Activated CD4-positive, alpha-beta T cell treated with anti-CD3 and anti-CD28 coated beads, Interleukin-2, amount 10 ng/mL, durations not matched to agents 7 days and 5 days (primary cell): ENCODE data around the gene GAREM1. TPM values are rescaled to one million over a fixed set of nuclear protein-coding genes. Genes with fewer than 3 reads are reported as not detected.

Experiments
- CTCF ChIA-PET: fragments of 350-600 bp; sonication (Branson Sonifier 250); formaldehyde crosslinking; loops from one replicate; lab custom pipeline; 2021; ENCODE audit warnings: antibody characterized with exemption; lab: Charles Lee
- POLR2A ChIA-PET: fragments of 350-600 bp; sonication (Branson Sonifier 250); formaldehyde crosslinking; loops from one replicate; lab custom pipeline; 2021; ENCODE audit warnings: antibody characterized with exemption; lab: Charles Lee
- DNase-seq: peaks from one replicate; pipeline ENCODE4 v3.0.0-alpha.2; 2020
- H3K27ac Mint-ChIP-seq: one replicate; pipeline ENCODE4 v1.8.0; 2021; ENCODE audit warnings: mild to moderate bottlenecking, moderate library complexity, mixed read lengths
- H3K27me3 Mint-ChIP-seq: one replicate; pipeline ENCODE4 v1.8.0; 2021; ENCODE audit warnings: mixed read lengths
- H3K36me3 Mint-ChIP-seq: one replicate; pipeline ENCODE4 v1.8.0; 2021; ENCODE audit warnings: low read depth, mixed read lengths
- H3K4me1 Mint-ChIP-seq: one replicate; pipeline ENCODE4 v1.8.0; 2021; ENCODE audit warnings: mixed read lengths
- H3K4me3 Mint-ChIP-seq: one replicate; pipeline ENCODE4 v1.8.0; 2021; ENCODE audit warnings: mild to moderate bottlenecking, moderate library complexity, mixed read lengths
- H3K9me3 Mint-ChIP-seq: one replicate; pipeline ENCODE4 v1.8.0; 2021; ENCODE audit warnings: mixed read lengths
- total RNA-seq, 2 experiments: library from RNA; stranded (reverse); gene quantifications; one replicate each; pipeline ENCODE4 v1.2.3, GENCODE V29; 2021

The GAREM1 gene
- total RNA-seq, 2 experiments from 2014 or later = not detected

DNA sequence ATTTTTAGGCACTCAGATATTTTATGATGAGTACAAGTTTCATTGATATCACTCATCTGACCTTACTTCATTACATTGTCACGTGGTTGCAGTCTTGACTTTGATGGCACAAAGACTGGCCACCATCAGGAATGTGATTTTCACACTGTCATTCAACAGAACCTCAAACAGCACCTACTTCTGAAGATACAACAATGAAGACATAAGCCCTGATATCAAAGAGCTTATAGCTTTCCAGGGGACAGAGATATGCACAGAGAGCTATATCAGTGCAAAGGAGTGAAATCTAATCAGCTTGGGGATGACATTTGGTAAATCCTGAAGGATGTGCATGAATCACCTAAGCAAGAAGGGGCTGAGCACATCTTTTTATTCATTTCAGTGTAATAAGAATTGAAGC lies 208.6 kb downstream of the GAREM1 start:
- no peaks in the 10 kb centered on the region for H3K9me3 Mint-ChIP-seq
- H3K27ac Mint-ChIP-seq = no peak overlapping the region
- H3K27me3 Mint-ChIP-seq = peaks cover 23% of the 10 kb centered on the region
- ChIA-PET POLR2A (no interaction called here), CTCF (interaction anchor here (1.0 kb wide), 1 partner anchor 294 kb away, joined by 3 read pairs; no protein-coding TSS in a partner anchor)
- H3K4me3 Mint-ChIP-seq = no peak overlapping the region
- no peaks in the 10 kb centered on the region for H3K4me1 Mint-ChIP-seq
- no peak for DNase-seq
- no peaks in the 10 kb centered on the region for H3K36me3 Mint-ChIP-seq

DNA sequence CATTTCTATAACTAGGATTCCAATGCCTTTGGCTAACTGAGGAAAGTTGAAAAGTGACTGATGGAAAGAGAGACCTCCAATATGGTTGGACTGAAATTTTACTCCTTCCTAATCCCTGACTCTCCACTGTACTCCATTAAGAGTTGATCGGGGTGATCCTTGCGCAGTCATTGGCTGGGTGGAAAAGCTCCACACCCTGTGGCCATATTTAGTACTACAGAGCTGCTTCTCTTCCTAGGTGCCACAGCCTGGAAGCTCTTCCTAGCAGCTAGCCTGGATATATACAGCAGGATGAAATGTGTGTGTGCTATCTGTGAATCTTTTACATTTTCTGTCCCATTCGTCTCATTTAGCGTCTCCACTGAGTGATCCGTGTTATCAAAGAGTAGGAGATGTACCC lies 209.7 kb downstream of the GAREM1 start:
- Mint-ChIP-seq H3K27me3 (peaks cover 25% of the 10 kb centered on the region), H3K4me1 (no peaks in the 10 kb centered on the region), H3K36me3 (no peaks in the 10 kb centered on the region), H3K27ac (no peak overlapping the region), H3K9me3 (no peaks in the 10 kb centered on the region), H3K4me3 (no peak overlapping the region)
- DNase-seq = no peak
- POLR2A ChIA-PET = no interaction called here
- CTCF ChIA-PET = interaction anchor here (0.6 to 1.7 kb wide), 2 partner anchors 11 to 118 kb away, joined by 3 read pairs; no protein-coding TSS in a partner anchor

DNA sequence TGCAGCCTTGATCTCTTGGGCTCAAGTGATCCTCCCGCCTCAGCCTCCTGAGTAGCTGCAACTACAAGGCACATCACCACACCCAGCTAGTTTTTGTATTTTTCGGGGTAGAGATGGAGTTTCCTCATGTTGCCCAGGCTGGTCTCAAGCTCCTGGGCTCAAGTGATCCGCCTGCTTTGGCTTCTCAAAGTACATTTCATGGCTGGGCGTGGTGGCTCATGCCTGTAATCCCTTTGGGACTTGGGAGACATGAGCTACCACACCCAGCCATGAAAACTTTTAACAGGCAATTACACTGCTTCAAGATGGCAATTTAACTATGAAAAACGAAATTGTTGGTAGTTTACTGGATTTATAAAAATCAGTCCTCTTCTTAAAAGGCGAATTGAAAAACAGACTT lies 211.1 kb downstream of the GAREM1 start:
- Mint-ChIP-seq H3K36me3 (no peaks in the 10 kb centered on the region), H3K9me3 (no peaks in the 10 kb centered on the region), H3K27ac (no peak overlapping the region), H3K4me1 (no peaks in the 10 kb centered on the region), H3K27me3 (peaks cover 22% of the 10 kb centered on the region), H3K4me3 (no peak overlapping the region)
- ChIA-PET CTCF (interaction anchor here (0.6 to 0.7 kb wide), 2 partner anchors 73 to 547 kb away, joined by 3 read pairs; no protein-coding TSS in a partner anchor), POLR2A (no interaction called here)
- DNase-seq = no peak

DNA sequence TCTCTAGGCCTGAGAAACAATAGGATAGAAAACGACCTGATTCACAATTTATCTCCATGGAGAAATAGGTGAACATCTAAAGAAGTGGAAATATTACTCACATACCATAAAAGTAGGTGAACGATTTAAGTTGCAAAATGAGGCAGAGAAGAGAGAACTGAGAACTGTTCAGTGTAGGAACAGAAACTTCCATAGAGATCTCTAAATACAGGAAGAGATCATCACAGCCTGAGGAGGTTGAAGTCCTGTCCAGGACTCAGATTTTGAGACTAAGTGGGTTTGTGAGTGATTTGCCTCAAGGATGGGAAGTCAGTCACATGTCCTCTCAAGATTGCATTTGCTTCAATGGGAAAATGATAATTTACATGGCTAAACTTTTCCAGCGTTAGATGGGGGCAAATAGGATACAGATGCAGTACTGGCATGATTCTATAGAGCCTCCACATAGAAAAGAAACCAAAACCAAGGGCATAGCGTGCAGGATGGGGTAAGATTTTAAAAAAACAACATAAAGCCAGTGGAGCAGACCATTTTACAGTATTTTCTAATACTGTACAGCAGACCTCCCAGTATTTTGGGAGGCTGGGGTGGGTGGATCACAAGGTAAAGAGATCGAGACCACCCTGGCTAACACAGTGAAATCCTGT lies 212.0 kb downstream of the GAREM1 start:
- no peak for DNase-seq
- Mint-ChIP-seq H3K27me3 (peaks cover 22% of the 10 kb centered on the region), H3K27ac (no peak overlapping the region), H3K4me3 (no peak overlapping the region), H3K36me3 (no peaks in the 10 kb centered on the region), H3K9me3 (no peaks in the 10 kb centered on the region), H3K4me1 (no peaks in the 10 kb centered on the region)
- ChIA-PET CTCF (interaction anchor here (0.6 kb wide), 1 partner anchor 547 kb away, joined by 3 read pairs; no protein-coding TSS in a partner anchor), POLR2A (no interaction called here)

DNA sequence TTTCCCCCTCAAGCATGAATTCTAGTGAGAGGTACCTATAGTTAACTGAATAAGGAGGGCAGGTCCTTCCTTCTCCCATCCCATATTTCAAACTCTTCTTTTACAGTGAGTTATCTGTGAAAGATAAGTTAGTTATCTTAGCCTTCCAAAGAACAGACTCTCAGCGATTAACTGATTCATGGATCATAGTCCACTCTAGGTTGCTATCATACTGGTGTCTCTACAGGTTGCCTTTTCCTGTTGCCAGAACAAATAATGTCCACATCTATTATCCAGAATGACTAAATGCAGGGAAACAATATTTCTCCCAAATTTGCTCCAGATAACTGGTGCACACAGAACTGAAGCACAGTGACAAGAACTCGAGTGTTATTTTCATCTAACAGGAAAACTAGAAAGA lies 212.5 kb downstream of the GAREM1 start:
- Mint-ChIP-seq H3K36me3 (no peaks in the 10 kb centered on the region), H3K4me1 (no peaks in the 10 kb centered on the region), H3K27ac (no peak overlapping the region), H3K4me3 (no peak overlapping the region), H3K9me3 (no peaks in the 10 kb centered on the region), H3K27me3 (peaks cover 20% of the 10 kb centered on the region)
- DNase-seq = no peak
- POLR2A ChIA-PET = no interaction called here
- CTCF ChIA-PET = no interaction called here

DNA sequence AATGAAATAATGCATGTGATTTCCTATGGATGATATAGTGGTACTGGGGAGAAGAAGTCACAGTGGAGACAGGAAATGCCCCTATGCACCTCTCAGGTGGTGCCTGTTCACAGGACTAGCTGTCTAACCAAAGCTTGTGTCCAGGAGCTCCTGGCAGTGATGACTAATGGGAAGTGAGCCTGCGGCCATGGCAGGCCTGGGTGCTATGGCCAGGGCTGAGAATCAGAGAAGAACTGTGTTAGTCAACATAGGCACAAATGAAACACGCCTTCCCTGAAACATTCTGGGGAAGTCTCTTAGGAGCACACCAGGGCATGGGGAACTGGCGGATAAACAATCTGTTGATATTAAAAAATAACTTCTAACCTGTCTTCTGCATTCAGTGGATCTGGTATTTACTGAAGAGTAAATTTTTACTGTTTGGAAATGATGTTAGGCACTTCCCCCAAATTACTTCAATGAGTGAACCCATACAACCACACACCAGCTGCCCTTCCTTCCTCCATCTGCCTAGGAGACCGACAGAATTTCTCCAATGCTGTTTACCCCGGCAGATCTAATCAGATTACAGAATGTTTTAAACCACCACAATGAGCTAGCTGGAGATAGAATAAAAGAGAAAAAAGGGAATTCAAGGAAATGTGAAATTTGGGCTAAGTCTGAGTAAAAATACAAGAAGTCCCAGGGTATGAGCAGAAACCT lies 213.4 kb downstream of the GAREM1 start:
- CTCF ChIA-PET = interaction anchor here (0.6 kb wide), 1 partner anchor 70 kb away, joined by 5 read pairs; no protein-coding TSS in a partner anchor
- H3K4me1 Mint-ChIP-seq = no peaks in the 10 kb centered on the region

DNA sequence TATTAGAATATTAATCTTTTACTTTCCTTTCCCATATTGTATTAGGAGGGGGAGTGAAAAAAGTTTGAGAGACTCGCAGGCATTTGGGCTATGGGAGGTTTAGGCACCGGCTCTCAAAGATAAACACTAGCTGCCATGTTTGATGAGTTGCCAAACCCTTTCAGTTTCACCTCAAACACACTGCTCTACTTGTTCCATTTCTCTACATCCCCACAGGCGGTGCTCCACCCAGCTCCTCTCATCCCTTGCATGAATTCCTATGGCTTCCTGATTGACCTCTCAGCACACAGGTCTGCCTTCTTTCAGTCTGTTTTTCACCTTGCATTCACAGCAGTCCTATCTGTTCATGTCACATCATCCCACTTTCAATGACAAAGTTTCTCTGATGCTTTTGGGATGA lies 215.1 kb downstream of the GAREM1 start:
- DNase-seq = no peak
- H3K36me3 Mint-ChIP-seq = no peaks in the 10 kb centered on the region
- no peaks in the 10 kb centered on the region for H3K9me3 Mint-ChIP-seq
- ChIA-PET POLR2A (no interaction called here), CTCF (no interaction called here)
- no peak overlapping the region for H3K4me3 Mint-ChIP-seq
- H3K27ac Mint-ChIP-seq = no peak overlapping the region
- peaks cover 13% of the 10 kb centered on the region for H3K27me3 Mint-ChIP-seq
- H3K4me1 Mint-ChIP-seq = no peaks in the 10 kb centered on the region

More for the DNA sequence above, 213.4 kb downstream of the GAREM1 start:
- no peak for DNase-seq
- Mint-ChIP-seq H3K27me3 (peaks cover 20% of the 10 kb centered on the region), H3K4me3 (no peak overlapping the region), H3K9me3 (no peaks in the 10 kb centered on the region), H3K27ac (no peak overlapping the region), H3K36me3 (no peaks in the 10 kb centered on the region)
- POLR2A ChIA-PET = no interaction called here

DNA sequence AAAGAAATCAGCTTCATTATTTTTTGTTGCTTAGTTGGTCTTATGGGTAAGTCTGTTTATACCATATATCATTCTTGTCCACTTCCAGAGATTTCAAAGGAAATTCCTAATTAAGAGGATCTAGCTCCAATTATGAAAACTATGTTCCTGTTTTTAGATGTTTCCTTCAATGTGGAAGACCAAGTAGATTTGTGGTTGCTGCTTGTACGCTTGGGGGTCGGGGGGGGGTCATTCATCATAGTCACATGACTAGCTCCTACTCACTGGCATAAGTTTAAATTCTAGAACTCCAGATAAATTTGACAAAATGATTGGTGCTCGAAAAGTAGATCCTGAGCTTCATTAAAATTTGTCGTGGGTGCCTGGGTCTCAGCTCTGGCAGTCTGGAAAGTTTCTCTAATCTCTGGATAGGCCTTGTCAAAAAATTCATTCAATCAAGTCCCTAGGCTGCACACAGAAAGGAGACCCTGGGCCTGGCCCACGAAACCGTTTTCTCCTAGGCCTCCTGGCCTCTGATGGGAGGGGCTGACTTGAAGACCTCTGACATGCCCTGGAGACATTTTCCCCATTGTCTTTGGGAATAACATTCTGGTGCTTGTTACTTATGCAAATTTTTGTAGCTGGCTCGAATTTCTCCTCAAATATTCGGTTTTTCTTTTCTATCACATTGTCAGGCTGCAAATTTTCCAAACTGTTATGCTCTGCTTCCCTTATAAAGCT lies 218.4 kb downstream of the GAREM1 start:
- Mint-ChIP-seq H3K4me1 (no peaks in the 10 kb centered on the region), H3K27me3 (peaks cover 18% of the 10 kb centered on the region), H3K4me3 (no peak overlapping the region), H3K36me3 (no peaks in the 10 kb centered on the region), H3K27ac (no peak overlapping the region), H3K9me3 (no peaks in the 10 kb centered on the region)
- ChIA-PET CTCF (interaction anchor here (1.5 kb wide), 1 partner anchor 14 kb away, joined by 4 read pairs; no protein-coding TSS in a partner anchor), POLR2A (no interaction called here)
- no peak for DNase-seq

DNA sequence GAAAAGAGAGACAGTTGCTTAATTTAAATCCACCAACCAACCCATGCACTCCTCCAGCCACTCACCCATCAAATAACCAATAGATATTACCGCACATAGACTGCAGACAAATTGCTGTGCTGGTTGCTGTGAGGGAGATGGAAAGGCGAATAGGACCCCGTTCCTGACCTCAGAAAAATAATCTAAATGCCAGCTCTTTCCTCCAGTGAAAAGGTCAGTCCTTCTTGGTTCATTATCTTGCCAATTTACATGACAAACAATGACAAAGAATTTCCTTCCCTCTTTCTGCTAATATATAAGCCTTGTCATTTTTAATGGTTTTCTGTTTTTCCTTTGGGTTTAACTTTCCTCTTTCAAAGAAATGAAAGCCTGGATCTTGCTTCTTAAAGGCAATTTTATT lies 219.2 kb downstream of the GAREM1 start:
- Mint-ChIP-seq H3K9me3 (no peaks in the 10 kb centered on the region), H3K27ac (no peak overlapping the region), H3K27me3 (peaks cover 17% of the 10 kb centered on the region), H3K36me3 (no peaks in the 10 kb centered on the region), H3K4me3 (no peak overlapping the region), H3K4me1 (no peaks in the 10 kb centered on the region)
- POLR2A ChIA-PET = no interaction called here
- DNase-seq = no peak
- CTCF ChIA-PET = interaction anchor here (1.5 kb wide), 1 partner anchor 13 kb away, joined by 4 read pairs; no protein-coding TSS in a partner anchor

DNA sequence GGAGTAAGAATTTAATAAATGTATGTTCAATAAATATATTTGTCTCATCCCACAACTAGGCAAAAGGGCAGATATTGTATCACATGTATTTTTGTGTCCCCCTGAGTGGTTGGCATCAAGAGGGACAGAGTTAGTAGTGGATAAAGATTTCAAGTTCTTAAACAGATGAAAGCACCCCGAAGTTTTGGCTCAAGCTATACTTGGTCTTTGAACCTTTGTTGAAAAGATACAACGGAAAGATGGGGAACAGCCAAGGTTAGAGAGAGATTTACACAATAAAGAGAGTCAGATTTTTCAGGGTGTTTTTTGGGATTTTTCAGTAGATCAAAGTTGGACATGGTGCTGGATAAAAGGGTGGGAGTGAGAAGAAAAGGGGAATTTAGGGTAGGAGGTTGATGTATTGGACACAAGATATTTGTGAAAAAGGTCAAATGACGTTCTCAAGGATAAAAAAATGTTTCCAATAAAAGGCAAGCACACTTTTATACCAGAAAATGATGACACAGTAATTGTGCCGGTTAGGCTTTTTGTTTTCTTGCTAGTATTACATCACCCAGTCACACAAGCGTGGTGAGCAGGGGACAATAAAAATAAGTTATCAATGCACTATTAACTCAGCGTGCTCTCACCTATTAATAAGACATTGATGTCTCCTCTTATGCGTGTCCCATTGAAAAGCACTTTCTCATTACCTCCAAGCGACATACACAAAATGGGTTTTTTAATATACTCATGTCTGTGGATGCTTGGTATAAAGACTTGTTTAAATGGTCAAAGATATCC lies 221.3 kb downstream of the GAREM1 start:
- H3K27ac Mint-ChIP-seq = no peak overlapping the region
- H3K4me3 Mint-ChIP-seq = no peak overlapping the region
- ChIA-PET CTCF (no interaction called here), POLR2A (no interaction called here)
- no peaks in the 10 kb centered on the region for H3K9me3 Mint-ChIP-seq
- no peaks in the 10 kb centered on the region for H3K36me3 Mint-ChIP-seq
- H3K4me1 Mint-ChIP-seq = no peaks in the 10 kb centered on the region
- DNase-seq = no peak
- H3K27me3 Mint-ChIP-seq = peaks cover 18% of the 10 kb centered on the region

DNA sequence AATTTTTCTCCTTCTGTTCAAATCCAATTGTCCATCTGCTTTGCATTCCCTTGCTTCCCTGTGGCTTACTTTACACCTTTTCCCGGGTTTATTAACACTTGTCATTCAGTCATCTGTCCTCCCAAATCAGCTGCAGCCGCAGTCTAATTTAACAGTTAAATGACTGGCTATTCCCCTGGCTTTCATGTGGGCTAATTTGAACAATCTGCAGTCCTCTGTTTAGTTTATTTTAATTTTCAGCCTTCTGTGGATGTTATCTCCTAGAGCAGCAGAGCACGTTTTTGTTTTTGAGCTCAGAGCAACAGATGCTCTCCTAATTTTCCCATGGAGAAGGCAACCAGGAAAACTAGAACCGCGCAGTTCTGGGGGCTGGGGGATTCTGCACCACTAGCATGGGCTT lies 225.8 kb downstream of the GAREM1 start:
- ChIA-PET POLR2A (no interaction called here), CTCF (no interaction called here)
- H3K4me3 Mint-ChIP-seq = no peak overlapping the region
- H3K27ac Mint-ChIP-seq = no peak overlapping the region
- H3K4me1 Mint-ChIP-seq = no peaks in the 10 kb centered on the region
- no peak for DNase-seq
- no peaks in the 10 kb centered on the region for H3K9me3 Mint-ChIP-seq
- H3K36me3 Mint-ChIP-seq = no peaks in the 10 kb centered on the region
- H3K27me3 Mint-ChIP-seq = peaks cover 23% of the 10 kb centered on the region

DNA sequence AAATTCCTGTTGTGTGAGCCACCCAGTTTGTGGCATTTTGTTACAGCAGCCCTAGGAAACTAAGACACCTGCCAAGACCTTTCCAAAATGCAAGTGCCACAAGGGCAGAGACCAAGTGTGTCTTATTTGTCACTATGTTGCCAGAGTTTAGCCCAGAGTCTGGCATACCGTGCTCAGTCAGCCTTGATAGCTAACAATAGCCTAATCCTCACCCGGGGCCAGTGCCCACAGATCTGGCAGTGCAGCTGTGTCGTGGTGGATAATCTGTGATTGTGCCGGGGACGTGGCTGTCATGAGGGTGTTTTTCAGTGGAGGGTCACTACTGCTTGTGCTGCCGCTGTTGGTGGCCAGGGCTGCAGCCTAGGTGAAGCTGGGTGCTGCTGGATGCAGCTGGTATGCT lies 227.3 kb downstream of the GAREM1 start:
- Mint-ChIP-seq H3K4me1 (no peaks in the 10 kb centered on the region), H3K9me3 (no peaks in the 10 kb centered on the region), H3K27me3 (peaks cover 17% of the 10 kb centered on the region), H3K36me3 (no peaks in the 10 kb centered on the region), H3K4me3 (no peak overlapping the region), H3K27ac (no peak overlapping the region)
- POLR2A ChIA-PET = no interaction called here
- CTCF ChIA-PET = interaction anchor here (1.1 kb wide), 1 partner anchor 28 kb away, joined by 3 read pairs; no protein-coding TSS in a partner anchor
- DNase-seq = no peak
